Neural cell (in vitro differentiated cells): ENCODE results near the gene CENPT. TPM values are rescaled to one million over a fixed set of nuclear protein-coding genes. Genes with fewer than 3 reads are reported as not detected.

ENCODE experiments used
- H2AFZ ChIP-seq: fragments of 200-600, 300-800 bp; sonication (generic), shearing (Covaris generic); 2 replicates; pipeline ENCODE4 v1.6.0; 2014; ENCODE audit warnings: low read depth, mild to moderate bottlenecking, antibody characterized with exemption, low read length, moderate library complexity
- H3F3A ChIP-seq: fragments of 200-600 bp; shearing (Covaris generic); 2 replicates; pipeline ENCODE4 v1.6.1; 2016; ENCODE audit warnings: mild to moderate bottlenecking, moderate library complexity, mixed read lengths, antibody characterized with exemption, low read length; ENCODE audit not compliant: insufficient read depth, poor library complexity, severe bottlenecking
- H3K27ac ChIP-seq: fragments of 200-600, 300-800 bp; sonication (generic), shearing (Covaris generic); 2 replicates; pipeline ENCODE4 v1.5.1; 2014; ENCODE audit warnings: mild to moderate bottlenecking, low read length, moderate library complexity
- H3K27me3 ChIP-seq: fragments of 300-800, 200-600 bp; sonication (generic), shearing (Covaris generic); 2 replicates; pipeline ENCODE4 v1.6.0; 2014; ENCODE audit warnings: mild to moderate bottlenecking, low read depth, low read length, moderate library complexity; ENCODE audit not compliant: insufficient read depth
- H3K36me3 ChIP-seq: fragments of 300-800, 200-600 bp; sonication (generic), shearing (Covaris generic); 2 replicates; pipeline ENCODE4 v1.5.1; 2014; ENCODE audit warnings: mild to moderate bottlenecking, antibody characterized with exemption, low read length, moderate library complexity; ENCODE audit not compliant: insufficient read depth
- H3K4me2 ChIP-seq: fragments of 300-800, 200-600 bp; sonication (generic), shearing (Covaris generic); 2 replicates; pipeline ENCODE4 v1.6.0; 2014; ENCODE audit warnings: mild to moderate bottlenecking, low read length
- H3K4me3 ChIP-seq: fragments of 300-800, 200-600 bp; sonication (generic), shearing (Covaris generic); 2 replicates; pipeline ENCODE4 v1.5.1; 2014; ENCODE audit warnings: mild to moderate bottlenecking, low read length, moderate library complexity
- H3K79me2 ChIP-seq: fragments of 200-600 bp; shearing (Covaris generic); replicated peaks from 2 replicates; pipeline ENCODE4 v1.6.0; 2014; ENCODE audit warnings: mild to moderate bottlenecking, low read length, moderate library complexity; ENCODE audit not compliant: insufficient read depth
- H3K9ac ChIP-seq: fragments of 300-800, 200-600 bp; sonication (generic), shearing (Covaris generic); 2 replicates; pipeline ENCODE4 v1.6.1; 2016; ENCODE audit warnings: mild to moderate bottlenecking, low read length, mixed read lengths
- H3K9me2 ChIP-seq: fragments of 200-600 bp; shearing (Covaris generic); 2 replicates; pipeline ENCODE4 v1.6.1; 2016; ENCODE audit warnings: mild to moderate bottlenecking, low read length, mixed read lengths; ENCODE audit not compliant: insufficient read depth
- H3K9me3 ChIP-seq: fragments of 200-600, 300-800 bp; sonication (generic), shearing (Covaris generic); 2 replicates; pipeline ENCODE4 v1.6.1; 2016; ENCODE audit warnings: mild to moderate bottlenecking, mixed run types, low read length, moderate library complexity, mixed read lengths
- H4K20me1 ChIP-seq: fragments of 200-600 bp; shearing (Covaris generic); 2 replicates; pipeline ENCODE4 v1.6.1; 2016; ENCODE audit warnings: mild to moderate bottlenecking, mixed run types; ENCODE audit not compliant: insufficient read depth
- EP300 ChIP-seq: fragments of 450-650 bp; conservative IDR thresholded peaks from 2 replicates; pipeline ENCODE4 v1.6.1; 2014; ENCODE audit warnings: antibody characterized with exemption, mild to moderate bottlenecking, moderate library complexity; ENCODE audit not compliant: poor library complexity, severe bottlenecking
- EZH2 ChIP-seq: fragments of 200-600, 300-800 bp; shearing (Covaris generic), sonication (generic); IDR thresholded peaks from 2 replicates; pipeline ENCODE4 v1.6.1; 2014; ENCODE audit warnings: antibody characterized with exemption, low read length, borderline replicate concordance, mild to moderate bottlenecking; ENCODE audit not compliant: insufficient read depth, poor library complexity, severe bottlenecking
- MXI1 ChIP-seq: fragments of 450-650 bp; conservative IDR thresholded peaks from 2 replicates; pipeline ENCODE4 v1.6.1; 2014; ENCODE audit warnings: antibody characterized with exemption, mild to moderate bottlenecking; ENCODE audit not compliant: poor library complexity, severe bottlenecking
- POLR2AphosphoS5 ChIP-seq: IDR thresholded peaks from 2 replicates; pipeline ENCODE4 v1.6.1; 2012
- RAD21 ChIP-seq: fragments of 450-650 bp; conservative IDR thresholded peaks from 2 replicates; pipeline ENCODE4 v1.6.1; 2014; ENCODE audit warnings: antibody characterized with exemption, mild to moderate bottlenecking, moderate library complexity
- SMC3 ChIP-seq: fragments of 450-650 bp; conservative IDR thresholded peaks from 2 replicates; pipeline ENCODE4 v1.6.1; 2014; ENCODE audit warnings: antibody characterized with exemption, mild to moderate bottlenecking, moderate library complexity; ENCODE audit not compliant: poor library complexity
- TAF1 ChIP-seq: IDR thresholded peaks from 2 replicates; pipeline ENCODE4 v1.6.1; 2012; ENCODE audit warnings: low read depth
- polyA plus RNA-seq: library from polyadenylated mRNA; depleted of rRNA; stranded (reverse); fragments of >200 nt; gene quantifications from 2 replicates; pipeline ENCODE4 v1.2.3, GENCODE V29; 2014
- TF ChIP-seq, protein P1 (sequence below): fragments of 450-650 bp; IDR thresholded peaks from 2 replicates; pipeline ENCODE4 v1.5.1; 2014; ENCODE audit warnings: antibody characterized with exemption, mild to moderate bottlenecking, moderate library complexity; ENCODE audit not compliant: poor library complexity, severe bottlenecking
- TF ChIP-seq, protein P2 (sequence below): IDR thresholded peaks from 2 replicates; pipeline ENCODE4 v1.6.1; 2012; ENCODE audit warnings: borderline replicate concordance

Gene CENPT
- polyA plus RNA-seq, 1 donor from 2014 or later, result 104 TPM

DNA sequence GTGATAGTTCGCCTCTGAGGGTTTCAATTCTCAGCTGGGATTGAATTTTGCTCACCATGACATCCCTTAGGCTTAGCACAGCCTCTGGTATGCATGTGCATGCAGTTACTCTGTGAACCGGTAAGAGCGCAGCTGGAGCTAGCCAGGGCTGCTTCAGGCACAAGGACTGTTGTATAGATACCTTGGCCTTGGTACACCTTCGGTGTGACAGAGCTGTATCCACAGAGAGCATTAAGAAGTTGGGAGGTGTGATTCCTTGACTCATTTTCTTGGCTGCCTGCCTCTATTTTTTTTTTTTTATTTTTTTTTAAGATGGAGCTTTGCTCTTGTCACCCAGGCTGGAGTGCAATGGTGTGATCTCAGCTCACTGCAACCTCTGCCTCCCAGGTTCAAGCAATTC, 3.0 kb downstream of the CENPT start:
- TF ChIP-seq TAF1 (no peak), EZH2 (no peak), POLR2AphosphoS5 (no peak), RAD21 (no peak), MXI1 (no peak), EP300 (no peak), SMC3 (no peak)
- TF ChIP-seq, protein P1, sequence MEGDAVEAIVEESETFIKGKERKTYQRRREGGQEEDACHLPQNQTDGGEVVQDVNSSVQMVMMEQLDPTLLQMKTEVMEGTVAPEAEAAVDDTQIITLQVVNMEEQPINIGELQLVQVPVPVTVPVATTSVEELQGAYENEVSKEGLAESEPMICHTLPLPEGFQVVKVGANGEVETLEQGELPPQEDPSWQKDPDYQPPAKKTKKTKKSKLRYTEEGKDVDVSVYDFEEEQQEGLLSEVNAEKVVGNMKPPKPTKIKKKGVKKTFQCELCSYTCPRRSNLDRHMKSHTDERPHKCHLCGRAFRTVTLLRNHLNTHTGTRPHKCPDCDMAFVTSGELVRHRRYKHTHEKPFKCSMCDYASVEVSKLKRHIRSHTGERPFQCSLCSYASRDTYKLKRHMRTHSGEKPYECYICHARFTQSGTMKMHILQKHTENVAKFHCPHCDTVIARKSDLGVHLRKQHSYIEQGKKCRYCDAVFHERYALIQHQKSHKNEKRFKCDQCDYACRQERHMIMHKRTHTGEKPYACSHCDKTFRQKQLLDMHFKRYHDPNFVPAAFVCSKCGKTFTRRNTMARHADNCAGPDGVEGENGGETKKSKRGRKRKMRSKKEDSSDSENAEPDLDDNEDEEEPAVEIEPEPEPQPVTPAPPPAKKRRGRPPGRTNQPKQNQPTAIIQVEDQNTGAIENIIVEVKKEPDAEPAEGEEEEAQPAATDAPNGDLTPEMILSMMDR, result no peak
- TF ChIP-seq, protein P2, sequence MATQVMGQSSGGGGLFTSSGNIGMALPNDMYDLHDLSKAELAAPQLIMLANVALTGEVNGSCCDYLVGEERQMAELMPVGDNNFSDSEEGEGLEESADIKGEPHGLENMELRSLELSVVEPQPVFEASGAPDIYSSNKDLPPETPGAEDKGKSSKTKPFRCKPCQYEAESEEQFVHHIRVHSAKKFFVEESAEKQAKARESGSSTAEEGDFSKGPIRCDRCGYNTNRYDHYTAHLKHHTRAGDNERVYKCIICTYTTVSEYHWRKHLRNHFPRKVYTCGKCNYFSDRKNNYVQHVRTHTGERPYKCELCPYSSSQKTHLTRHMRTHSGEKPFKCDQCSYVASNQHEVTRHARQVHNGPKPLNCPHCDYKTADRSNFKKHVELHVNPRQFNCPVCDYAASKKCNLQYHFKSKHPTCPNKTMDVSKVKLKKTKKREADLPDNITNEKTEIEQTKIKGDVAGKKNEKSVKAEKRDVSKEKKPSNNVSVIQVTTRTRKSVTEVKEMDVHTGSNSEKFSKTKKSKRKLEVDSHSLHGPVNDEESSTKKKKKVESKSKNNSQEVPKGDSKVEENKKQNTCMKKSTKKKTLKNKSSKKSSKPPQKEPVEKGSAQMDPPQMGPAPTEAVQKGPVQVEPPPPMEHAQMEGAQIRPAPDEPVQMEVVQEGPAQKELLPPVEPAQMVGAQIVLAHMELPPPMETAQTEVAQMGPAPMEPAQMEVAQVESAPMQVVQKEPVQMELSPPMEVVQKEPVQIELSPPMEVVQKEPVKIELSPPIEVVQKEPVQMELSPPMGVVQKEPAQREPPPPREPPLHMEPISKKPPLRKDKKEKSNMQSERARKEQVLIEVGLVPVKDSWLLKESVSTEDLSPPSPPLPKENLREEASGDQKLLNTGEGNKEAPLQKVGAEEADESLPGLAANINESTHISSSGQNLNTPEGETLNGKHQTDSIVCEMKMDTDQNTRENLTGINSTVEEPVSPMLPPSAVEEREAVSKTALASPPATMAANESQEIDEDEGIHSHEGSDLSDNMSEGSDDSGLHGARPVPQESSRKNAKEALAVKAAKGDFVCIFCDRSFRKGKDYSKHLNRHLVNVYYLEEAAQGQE, result no peak
- peak overlapping the region; percentile 96 for H3K9ac ChIP-seq

DNA sequence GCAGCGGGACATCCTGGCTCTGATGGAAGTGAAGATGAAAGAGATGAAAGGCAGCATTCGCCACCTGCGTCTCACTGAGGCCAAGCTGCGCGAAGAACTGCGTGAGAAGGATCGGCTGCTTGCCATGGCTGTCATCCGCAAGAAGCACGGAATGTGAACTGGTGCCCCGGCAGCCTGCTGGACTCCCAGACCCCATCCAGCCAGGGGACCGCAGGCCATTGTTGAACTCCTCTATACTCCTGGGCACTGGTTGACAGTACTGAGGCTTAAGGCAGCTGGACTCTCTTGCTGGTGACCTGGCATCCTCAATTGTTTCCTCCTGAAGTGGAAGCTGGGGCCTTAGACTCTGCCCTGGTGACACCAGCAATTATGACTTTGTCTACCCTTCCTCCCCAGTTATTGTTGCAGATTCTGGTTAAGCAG, 4.1 kb downstream of the CENPT start:
- Histone ChIP-seq H3K4me3 (peak overlapping the region; percentile 97), H4K20me1 (no peaks in the 10 kb centered on the region), H3K9me3 (no peaks in the 10 kb centered on the region), H3K9me2 (no peaks in the 10 kb centered on the region), H3K4me2 (peak overlapping the region; percentile 79), H3K9ac (peak overlapping the region; percentile 96), H3K79me2 (peaks cover 40% of the 10 kb centered on the region), H3K36me3 (no peaks in the 10 kb centered on the region), H2AFZ (no peak overlapping the region), H3K27me3 (no peaks in the 10 kb centered on the region), H3F3A (no peaks in the 10 kb centered on the region), H3K27ac (peak overlapping the region; percentile 97)
- no peak for TF ChIP-seq POLR2AphosphoS5
- TF ChIP-seq RAD21, result no peak
- TF ChIP-seq SMC3, result peak; percentile 8
- TF ChIP-seq, protein P1, result no peak
- TF ChIP-seq TAF1, result no peak
- TF ChIP-seq EP300, result no peak
- TF ChIP-seq, protein P2, result no peak
- no peak for TF ChIP-seq EZH2
- TF ChIP-seq MXI1, result peak; percentile 11

More for the DNA sequence above, 3.0 kb downstream of the CENPT start:
- Histone ChIP-seq H3K4me3 (peak overlapping the region; percentile 97), H3K9me3 (no peaks in the 10 kb centered on the region), H2AFZ (no peak overlapping the region), H3K36me3 (no peaks in the 10 kb centered on the region), H3K79me2 (peaks cover 46% of the 10 kb centered on the region), H4K20me1 (no peaks in the 10 kb centered on the region), H3K27ac (no peak overlapping the region), H3K4me2 (peak overlapping the region; percentile 79), H3K9me2 (no peaks in the 10 kb centered on the region), H3K27me3 (no peaks in the 10 kb centered on the region), H3F3A (no peaks in the 10 kb centered on the region)
